ENCODE results near the gene SMC3.

Gene SMC3

DNA sequence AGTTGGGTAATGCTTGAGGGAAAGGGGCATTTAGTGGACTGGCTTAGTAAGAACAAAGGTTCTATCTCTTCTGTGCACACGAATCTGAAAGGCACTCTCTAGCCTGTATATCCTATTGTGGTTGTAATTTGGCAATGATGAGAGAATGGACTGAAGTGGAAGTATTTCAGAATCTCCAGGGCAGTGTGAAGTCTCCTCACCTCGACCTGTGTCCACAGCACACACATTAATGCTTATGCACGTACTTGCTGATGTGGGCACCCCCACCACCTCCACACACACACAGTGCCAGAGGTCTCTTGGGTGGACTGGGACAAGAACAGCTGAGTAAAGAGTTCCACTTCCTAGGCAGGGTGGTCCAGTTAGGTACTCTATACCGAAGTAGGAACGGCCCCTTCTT lies 6.9 kb downstream of the SMC3 start:
- TF ChIP-seq CTCF (IDR thresholded peaks at IDR 0.05; ENCODE audit: low read depth, low read length, missing control alignments), result no peak
- no peak for DNase-seq (ENCODE audit: extremely low read depth, low read depth)
- H3K4me3 ChIP-seq (replicated peaks; ENCODE audit: low read depth, low read length), result no peak overlapping the region

GRCh38 chr10:110576220-110576619 lies 8.7 kb downstream of the SMC3 start:
- peak; percentile 32 for DNase-seq (ENCODE audit: extremely low read depth, low read depth)
- H3K4me3 ChIP-seq (replicated peaks; ENCODE audit: low read depth, low read length), result no peak overlapping the region
- no peak for TF ChIP-seq CTCF (IDR thresholded peaks at IDR 0.05; ENCODE audit: low read depth, low read length, missing control alignments)

- TF ChIP-seq CTCF (IDR thresholded peaks at IDR 0.05; ENCODE audit: low read depth, low read length, missing control alignments), result no peak
- no peak for DNase-seq (ENCODE audit: extremely low read depth, low read depth)
Measured at GRCh38 chr10:110577056-110577455, 9.6 kb downstream of the SMC3 start.

DNA sequence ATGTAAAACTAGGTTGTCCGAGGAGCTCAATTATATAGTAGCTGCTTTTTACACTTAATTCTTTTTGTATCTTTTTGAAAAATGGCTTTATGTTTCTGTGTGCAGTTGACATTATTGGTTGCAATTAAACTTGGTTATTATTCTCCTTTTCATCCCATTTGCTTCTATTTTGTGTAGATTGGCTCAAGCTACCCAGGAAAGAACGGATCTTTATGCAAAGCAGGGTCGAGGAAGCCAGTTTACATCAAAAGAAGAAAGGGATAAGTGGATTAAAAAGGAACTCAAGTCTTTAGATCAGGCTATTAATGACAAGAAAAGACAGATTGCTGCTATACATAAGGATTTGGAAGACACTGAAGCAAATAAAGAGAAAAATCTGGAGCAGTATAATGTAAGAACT lies 16.5 kb downstream of the SMC3 start:
- DNase-seq (ENCODE audit: extremely low read depth, low read depth), result no peak
- no peak for TF ChIP-seq CTCF (IDR thresholded peaks at IDR 0.05; ENCODE audit: low read depth, low read length, missing control alignments)

More at GRCh38 chr10:110577056-110577455, 9.6 kb downstream of the SMC3 start:
- H3K4me3 ChIP-seq (replicated peaks; ENCODE audit: low read depth, low read length), result no peak overlapping the region

DNA sequence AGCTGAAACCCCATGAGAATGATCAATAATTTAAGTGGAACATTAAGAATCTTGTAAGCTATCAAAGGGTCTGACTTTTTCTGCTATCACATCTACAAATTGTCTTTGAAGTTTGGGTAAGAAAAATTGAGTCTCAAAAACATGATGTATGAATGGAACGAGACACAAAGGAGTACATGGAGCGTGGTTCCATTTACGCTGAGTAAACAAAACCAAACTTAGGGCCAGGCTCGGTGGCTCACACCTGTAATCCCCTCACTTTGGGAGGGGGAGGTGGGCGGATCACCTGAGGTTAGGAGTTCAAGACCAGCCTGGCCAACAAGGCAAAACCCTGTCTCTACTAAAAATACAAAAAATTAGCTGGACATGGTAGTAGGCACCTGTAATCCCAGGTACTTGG lies 24.3 kb downstream of the SMC3 start:
- TF ChIP-seq CTCF (IDR thresholded peaks at IDR 0.05; ENCODE audit: low read depth, low read length, missing control alignments), result no peak
- DNase-seq (ENCODE audit: extremely low read depth, low read depth), result no peak
- no peak overlapping the region for H3K4me3 ChIP-seq (replicated peaks; ENCODE audit: low read depth, low read length)

More for the DNA sequence above, 16.5 kb downstream of the SMC3 start:
- H3K4me3 ChIP-seq (replicated peaks; ENCODE audit: low read depth, low read length), result no peak overlapping the region

DNA sequence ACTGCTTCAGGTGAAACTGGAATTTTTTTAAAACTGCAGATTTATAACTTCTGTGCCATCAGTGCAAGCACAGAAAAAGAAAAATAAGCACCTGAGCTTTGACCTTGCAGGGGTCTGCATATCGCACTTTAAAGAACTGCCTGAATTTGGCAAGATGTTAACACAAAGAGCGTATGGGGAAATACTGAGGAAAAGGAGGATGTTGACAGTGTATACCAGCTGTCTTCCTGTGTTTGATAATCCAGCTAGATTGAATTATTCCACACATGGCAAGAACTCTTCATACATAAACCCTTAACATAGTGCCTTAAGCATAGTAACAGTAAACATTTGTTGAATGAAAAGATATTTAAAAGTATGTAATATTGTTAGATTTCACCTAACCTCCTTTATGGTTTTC lies 30.0 kb downstream of the SMC3 start:
- no peak for TF ChIP-seq CTCF (IDR thresholded peaks at IDR 0.05; ENCODE audit: low read depth, low read length, missing control alignments)
- no peak for DNase-seq (ENCODE audit: extremely low read depth, low read depth)
- H3K4me3 ChIP-seq (replicated peaks; ENCODE audit: low read depth, low read length), result no peak overlapping the region

DNA sequence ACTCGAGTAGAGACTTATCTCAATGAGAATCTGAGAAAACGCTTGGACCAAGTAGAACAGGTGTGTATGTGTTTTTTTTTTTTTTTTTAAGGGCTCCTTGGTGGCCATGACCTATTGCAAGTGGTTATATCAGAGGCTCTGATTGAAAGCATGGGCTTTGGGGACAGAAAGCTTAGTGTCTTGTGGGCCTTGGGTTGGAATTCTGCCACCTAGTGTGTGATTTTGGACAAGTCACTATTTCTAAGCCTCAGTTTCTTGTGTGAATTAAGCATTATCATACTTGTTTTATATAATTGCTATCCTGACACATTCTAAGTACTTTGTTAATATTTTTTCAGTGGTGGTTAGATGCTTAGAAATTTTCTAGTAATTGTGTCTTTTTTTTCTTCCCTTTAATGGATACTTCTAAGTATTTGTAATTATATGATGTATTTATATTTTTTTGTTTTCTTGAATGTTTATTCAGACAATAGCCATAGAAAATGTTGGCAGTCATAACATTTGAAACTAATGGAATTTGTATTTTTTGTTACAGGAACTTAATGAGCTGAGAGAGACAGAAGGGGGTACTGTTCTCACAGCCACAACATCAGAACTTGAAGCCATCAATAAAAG lies 33.1 kb downstream of the SMC3 start:
- TF ChIP-seq CTCF (IDR thresholded peaks at IDR 0.05; ENCODE audit: low read depth, low read length, missing control alignments), result peak; percentile 54
- H3K4me3 ChIP-seq (replicated peaks; ENCODE audit: low read depth, low read length), result no peak overlapping the region
- DNase-seq (ENCODE audit: extremely low read depth, low read depth), result peak; percentile 36

All from HFF-Myc (cell line).